ENCODE measurements around the gene POLR3H.

GRCh38 chr22:41548830-41549211 lies 4.6 kb upstream of the POLR3H start:
- TF ChIP-seq CTCF (IDR thresholded peaks at IDR 0.05; ENCODE audit: extremely low read depth in 1 of 2, insufficient read depth in 1 of 2, low read depth in 1 of 2, low read length in 2 of 2) (no peak), EZH2 (IDR thresholded peaks at IDR 0.05; ENCODE audit: borderline replicate concordance, low read depth, low read length, severe bottlenecking) (no peak), MAX (IDR thresholded peaks at IDR 0.05; ENCODE audit: insufficient read depth, insufficient read length) (no peak), GATA2 (IDR thresholded peaks at IDR 0.05; ENCODE audit: insufficient read depth, insufficient read length, low read depth, low read length) (no peak)

Data from endothelial cell of umbilical vein (primary cell).